ENCODE data around the gene SLC5A12.

GRCh38 chr11:26662916-26663315, 58.9 kb downstream of the SLC5A12 start:
- TF ChIP-seq SNAI2 (CRISPR knock-in tag; IDR thresholded peaks at IDR 0.05) (no peak), RARB (CRISPR knock-in tag; IDR thresholded peaks at IDR 0.05) (no peak), ZFP30 (CRISPR knock-in tag; IDR thresholded peaks at IDR 0.05) (no peak), ISL1 (CRISPR knock-in tag; IDR thresholded peaks at IDR 0.05) (no peak), ZC3H10 (CRISPR knock-in tag; IDR thresholded peaks at IDR 0.05) (no peak), TOX (CRISPR knock-in tag; IDR thresholded peaks at IDR 0.05; ENCODE audit: borderline replicate concordance) (no peak), ZFP3 (CRISPR knock-in tag; IDR thresholded peaks at IDR 0.05) (no peak), CSRNP3 (CRISPR knock-in tag; IDR thresholded peaks at IDR 0.05) (no peak), BACH2 (CRISPR knock-in tag; IDR thresholded peaks at IDR 0.05; ENCODE audit: borderline replicate concordance) (no peak), ZNF8 (CRISPR knock-in tag; IDR thresholded peaks at IDR 0.05) (no peak)
- TF ChIP-seq, protein P1, sequence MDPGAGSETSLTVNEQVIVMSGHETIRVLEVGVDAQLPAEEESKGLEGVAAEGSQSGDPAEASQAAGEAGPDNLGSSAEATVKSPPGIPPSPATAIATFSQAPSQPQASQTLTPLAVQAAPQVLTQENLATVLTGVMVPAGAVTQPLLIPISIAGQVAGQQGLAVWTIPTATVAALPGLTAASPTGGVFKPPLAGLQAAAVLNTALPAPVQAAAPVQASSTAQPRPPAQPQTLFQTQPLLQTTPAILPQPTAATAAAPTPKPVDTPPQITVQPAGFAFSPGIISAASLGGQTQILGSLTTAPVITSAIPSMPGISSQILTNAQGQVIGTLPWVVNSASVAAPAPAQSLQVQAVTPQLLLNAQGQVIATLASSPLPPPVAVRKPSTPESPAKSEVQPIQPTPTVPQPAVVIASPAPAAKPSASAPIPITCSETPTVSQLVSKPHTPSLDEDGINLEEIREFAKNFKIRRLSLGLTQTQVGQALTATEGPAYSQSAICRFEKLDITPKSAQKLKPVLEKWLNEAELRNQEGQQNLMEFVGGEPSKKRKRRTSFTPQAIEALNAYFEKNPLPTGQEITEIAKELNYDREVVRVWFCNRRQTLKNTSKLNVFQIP (CRISPR knock-in tag; IDR thresholded peaks at IDR 0.05; ENCODE audit: borderline replicate concordance, low read depth), result no peak

Measured in SK-N-SH treated with all-trans-retinoic acid at 6 μM for 48 hours (cell line).